ENCODE data around the gene PLIN1.

PLIN1 gene

DNA sequence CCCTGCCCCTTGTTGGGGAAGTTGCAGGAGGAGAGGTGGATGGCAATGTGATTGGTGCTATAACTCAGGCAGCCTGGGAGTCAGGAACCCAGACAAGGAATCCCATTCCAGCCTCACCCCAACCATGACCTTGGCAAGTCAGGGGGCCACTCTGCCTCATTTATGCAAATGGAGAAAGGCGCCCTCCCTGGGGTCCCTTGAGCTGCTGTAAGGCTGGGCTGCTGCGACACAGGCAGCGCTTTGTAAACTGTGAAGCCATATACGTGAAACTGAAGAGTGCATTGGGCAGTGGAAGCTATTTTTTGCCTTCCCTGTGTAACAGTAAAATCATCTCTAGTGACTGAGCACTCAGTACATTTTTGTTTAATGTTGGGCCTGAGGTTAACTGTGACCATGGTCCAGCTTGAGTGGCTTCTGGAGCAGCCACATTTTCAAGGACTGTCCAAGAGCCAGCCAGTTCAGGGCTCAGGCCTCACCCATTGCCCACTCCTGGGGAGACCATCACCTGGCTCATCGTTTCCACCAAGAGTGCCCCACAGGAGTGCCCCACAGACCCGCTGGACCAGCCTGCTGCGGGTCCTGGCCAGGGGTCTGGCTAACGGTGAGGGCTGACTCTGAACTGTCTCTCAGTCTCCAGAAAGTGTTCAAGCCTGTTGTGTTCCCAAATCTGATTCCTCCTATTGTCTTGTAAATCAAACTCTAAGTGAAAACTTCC, 51.8 kb downstream of the PLIN1 start:
- peak; percentile 6 for DNase-seq (ENCODE audit: low spot score)

DNA sequence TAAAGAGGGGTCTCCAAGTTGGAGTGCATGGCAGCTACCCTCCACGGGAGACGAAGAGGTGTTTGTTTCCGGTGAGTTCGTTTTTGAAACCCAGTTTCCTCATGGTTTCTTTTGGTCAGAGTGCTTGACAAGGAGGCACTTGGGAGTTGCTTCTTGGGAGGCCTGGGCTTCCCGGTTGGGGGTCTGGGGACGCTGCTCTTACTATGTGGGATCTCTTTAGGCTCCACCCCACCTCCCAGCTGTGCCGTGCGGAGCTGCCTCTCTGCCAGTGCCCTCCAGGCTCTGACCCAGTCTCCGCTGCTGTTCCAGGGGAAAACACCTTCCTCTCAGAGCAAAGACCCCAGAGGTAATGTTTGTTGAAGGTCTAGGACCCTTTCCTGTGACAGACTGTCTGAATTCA, 53.5 kb downstream of the PLIN1 start:
- DNase-seq (ENCODE audit: low spot score) = no peak

DNA sequence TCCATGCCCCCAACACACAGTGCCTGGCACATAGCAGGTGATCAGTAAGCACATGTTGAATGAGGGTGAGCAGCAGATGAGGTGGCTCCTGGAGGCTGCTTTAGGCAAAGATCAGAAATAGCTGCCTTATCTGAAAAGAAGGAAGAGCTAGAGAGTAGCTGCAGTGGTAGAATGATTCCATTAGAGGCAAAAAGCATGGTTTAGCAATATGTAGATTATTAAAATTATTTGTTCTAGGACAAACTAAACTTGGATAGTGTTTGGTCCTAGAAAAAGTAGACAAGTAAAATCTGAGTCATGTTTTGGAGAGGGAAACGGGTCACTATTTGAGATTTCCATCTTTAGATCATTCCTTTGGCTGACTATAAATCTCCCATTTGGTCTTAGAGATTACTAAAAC, 56.0 kb downstream of the PLIN1 start:
- no peak for DNase-seq (ENCODE audit: low spot score)

DNA sequence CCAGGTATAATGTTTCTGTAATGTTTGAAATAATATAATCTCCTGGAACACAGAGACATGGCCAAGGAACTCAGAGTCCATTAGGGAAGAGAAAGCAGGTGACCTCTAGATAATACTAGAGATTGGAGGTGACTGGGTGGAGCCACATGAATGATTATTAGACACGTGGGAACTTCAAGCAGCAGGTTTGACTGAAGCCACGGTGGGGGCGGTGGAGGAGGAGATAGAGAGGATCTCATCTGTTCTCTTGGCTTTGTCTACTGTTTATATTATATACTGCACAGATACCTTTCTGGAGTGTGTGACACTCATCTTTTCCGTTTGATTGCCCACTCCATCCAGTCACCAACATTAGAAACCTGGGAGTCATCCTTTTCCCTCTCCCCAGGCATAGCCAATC, 57.6 kb downstream of the PLIN1 start:
- DNase-seq (ENCODE audit: low spot score) = no peak

DNA sequence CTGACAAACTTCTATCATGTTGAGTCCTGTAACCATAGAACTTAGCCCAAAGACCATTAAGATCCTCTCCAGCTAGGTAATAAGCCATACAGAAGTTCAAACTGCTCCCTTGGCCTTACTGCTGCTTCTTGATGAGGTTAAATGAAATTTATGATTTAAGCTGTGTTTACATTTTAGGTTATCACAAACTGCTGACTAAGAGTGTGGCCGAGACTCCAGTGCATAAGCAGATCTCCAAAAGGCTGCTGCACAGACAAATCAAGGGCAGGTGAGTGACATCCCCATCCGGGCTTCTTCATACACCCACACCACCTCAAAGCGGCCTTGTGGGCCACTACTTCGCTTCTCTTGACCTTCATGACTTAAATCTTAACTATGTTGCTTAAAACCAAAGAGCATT, 62.9 kb downstream of the PLIN1 start:
- no peak for DNase-seq (ENCODE audit: low spot score)

DNA sequence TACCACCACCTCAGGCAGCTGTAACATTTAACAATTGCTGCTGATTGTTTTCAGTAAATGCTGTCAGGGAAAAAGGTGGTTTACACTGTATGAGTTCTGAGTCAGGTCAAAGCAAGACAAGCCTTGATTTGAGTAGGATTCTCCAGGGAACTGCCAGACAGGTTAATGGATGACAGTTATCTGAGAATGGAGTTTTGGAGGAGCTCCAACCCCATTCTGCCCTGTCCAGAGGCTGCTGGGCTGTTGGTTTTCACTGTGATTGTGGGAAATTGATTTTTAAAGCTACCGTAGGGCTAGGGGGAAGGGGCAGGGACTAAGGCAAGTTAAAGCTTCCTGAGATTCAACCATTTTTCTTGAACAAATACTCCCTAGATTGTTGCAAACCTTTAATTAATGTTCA, 64.0 kb downstream of the PLIN1 start:
- DNase-seq (ENCODE audit: low spot score) = no peak
